ENCODE results near the gene SCAMP4.
"Not testable (repeated sequence)": the region's sequence is repeated elsewhere in the genome, so short reads cannot be mapped to it uniquely, and the experiment has no call there.

SCAMP4 gene

DNA sequence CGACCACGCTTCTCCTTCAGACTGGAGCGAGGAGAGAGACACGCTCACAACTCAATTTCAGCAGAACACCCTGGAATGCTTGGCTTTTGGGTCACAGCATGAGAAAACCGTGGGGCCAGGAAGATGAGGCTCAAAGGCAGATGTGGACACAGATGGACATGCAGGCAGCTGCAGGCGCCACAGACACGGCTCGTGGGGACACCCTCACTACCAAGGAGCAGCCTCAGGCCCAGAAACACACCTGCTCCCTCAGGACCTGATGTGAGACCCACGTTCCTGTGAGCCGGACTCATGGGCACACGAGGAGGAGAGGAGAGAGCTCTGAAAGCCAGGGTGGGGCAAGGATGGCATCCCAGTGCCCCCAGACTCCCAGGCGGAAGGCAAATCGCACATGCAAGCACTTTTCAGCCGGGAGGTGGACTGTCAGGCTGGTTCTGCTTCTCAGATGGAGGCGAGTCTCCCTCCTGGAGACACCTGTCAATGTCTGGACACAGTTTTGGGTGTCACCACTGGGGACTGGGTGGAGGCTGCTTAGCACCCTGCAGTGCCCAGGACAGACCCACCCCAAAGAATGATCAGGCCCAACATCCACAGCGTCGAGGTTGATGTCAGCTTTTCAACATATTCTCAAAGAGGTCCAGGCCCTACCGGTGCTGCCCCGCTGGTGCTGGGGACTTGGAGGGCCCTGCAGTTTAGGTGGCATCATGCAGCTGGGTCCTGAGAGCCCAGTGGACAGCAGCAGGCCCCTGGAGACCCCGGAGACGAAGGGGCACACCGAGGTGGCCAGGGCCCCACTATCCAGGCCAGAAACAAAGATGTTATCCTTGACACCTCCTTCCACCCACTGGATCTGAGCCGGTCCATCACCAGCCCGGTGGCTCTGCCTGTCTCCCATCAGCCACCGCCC lies 22.2 kb upstream of the SCAMP4 start:
- DNase-seq (ENCODE audit: low read depth) = no peak

DNA sequence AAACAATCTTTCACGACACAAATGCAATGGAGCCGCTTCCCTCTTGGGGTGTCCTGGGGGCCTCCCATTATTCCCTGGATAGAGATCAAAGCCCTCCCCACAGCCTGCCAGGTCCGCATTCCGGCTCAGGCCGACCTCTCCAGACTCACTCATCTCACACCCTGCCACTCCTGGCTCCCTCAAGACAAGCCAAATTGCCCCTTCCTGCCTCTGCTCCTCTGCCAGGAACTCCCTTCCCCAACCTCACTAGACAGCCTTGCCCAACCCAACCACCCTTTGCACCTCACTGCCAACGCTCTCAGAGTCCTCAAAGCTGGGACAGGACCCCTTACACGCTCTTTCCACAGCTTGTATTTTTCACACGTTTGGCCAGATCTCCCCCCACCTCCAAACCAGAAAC lies 21.4 kb upstream of the SCAMP4 start:
- DNase-seq (ENCODE audit: low read depth) = no peak

- DNase-seq (ENCODE audit: low read depth) = no peak
Measured at GRCh38 chr19:1884291-1884718, 20.9 kb upstream of the SCAMP4 start.

GRCh38 chr19:1884719-1885334 lies 20.4 kb upstream of the SCAMP4 start:
- no peak for DNase-seq (ENCODE audit: low read depth)

DNA sequence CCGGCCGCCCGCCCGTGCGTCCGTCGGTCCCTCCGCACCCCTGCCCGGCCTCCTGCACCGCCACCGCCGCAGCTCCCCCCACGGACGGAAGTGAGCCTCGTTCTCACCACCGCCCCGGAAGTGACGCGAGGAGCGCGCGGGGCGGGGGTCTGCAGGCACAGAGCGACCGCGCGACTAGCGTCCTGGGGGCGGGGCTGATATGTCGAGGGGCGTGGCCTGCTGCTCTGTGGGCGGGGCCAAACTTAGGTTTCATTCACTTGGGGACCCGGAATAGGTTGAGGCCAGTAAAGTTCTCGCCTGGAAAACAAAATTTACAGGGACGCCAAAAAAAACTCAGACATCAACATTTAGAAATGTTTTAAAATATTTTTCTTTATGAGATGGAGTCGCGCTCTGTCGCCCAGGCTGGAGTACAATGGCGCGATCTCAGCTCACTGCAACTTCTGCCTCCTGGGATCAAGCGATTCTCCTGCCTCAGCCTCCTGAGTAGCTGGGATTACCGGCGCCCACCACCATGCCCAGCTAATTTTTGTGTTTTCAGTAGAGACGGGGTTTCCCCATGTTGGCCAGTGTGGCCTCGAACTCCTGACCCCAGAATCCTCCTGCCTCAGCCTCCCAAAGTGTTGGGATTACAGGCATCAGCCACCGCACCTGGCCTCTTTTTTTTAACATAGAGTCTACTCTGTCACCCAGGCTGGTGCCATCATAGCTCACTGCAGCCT lies 19.6 kb upstream of the SCAMP4 start, which contains the start of gene ABHD17A:
Gene ABHD17A, minus strand, starts transcription at position 99 of the 722 bp plus-strand sequence. CDS start 3,930 bp downstream, outside the sequence.
- DNase-seq (ENCODE audit: low read depth) = peak; percentile 95

DNA sequence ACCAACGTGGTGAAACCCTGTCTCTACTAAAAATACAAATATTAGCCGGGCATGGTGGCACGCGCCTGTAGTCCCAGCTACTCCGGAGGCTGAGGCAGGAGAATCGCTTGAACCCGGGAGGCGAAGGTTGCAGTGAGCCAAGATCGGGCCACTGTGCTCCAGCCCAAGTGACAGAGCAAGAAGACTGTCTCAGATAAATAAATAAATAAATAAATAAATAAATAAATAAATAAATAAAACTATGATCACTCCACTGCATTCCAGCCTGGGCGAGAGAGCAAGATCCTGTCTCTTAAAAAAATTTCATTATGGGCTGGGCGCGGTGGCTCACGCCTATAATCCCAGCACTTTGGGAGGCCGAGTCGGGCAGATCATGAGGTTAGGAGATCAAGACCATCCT lies 18.8 kb upstream of the SCAMP4 start:
- DNase-seq (ENCODE audit: low read depth) = not testable (repeated sequence)

GRCh38 chr19:1888385-1888784 lies 16.8 kb upstream of the SCAMP4 start:
- DNase-seq (ENCODE audit: low read depth) = no peak

DNA sequence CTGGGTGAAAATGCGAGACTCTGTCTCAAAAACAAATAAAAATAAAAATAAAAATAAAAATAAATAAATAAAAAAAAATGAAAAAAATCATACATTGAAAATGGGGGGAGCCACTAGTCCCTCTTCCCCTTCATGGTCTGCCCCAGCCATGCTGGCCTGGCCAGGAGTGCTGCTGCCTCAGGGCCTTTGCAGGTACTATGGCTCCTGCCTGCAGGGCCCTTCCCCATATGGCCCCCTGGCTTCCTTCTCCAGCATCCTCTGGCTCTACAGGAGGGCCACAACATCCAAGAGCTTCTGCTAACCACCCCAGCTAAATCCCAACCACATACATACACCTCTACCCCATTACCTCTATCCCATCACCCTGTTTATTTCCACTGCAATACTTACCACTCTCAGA lies 15.3 kb upstream of the SCAMP4 start:
- DNase-seq (ENCODE audit: low read depth) = no peak

DNA sequence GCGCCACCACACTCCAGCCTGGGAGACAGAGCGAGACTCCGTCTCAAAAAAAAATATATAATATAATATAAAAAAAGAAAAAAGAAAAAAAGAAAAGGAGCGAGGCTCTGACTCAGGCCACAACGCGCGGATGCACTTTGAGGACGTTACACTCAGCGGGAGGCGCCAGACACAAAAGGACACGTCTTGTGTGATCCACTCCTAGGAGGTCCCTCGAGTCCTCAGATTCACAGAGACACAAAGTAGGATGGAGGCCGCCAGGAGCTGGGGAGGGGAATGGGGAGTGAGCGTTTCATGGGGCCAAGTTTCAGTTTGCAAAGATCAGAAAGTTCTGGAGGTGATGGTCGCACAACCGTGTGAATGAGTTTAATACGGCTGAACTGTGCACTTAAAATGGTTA lies 11.4 kb upstream of the SCAMP4 start:
- no peak for DNase-seq (ENCODE audit: low read depth)

DNA sequence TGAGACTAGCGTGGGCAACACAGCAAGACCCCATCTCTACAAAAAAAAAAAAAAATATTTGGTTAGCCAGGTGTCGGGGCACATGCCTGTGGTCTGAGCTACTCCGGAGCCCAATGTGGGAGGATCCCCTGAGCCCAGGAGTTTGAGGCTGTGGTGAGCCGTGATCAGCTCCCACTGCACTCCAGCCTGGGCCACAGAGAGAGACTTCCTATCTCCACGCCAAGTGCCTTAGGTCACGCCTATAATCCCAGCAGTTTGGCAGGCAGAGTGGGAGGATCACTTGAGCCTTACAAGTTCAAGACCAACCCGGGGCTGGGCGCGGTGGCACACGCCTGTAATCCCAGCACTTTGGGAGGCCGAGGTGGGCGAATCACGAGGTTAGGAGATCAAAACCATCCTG lies 8.7 kb upstream of the SCAMP4 start:
- DNase-seq (ENCODE audit: low read depth) = no peak

- no peak for DNase-seq (ENCODE audit: low read depth)
Measured at GRCh38 chr19:1901940-1902404, 3.2 kb upstream of the SCAMP4 start.

DNA sequence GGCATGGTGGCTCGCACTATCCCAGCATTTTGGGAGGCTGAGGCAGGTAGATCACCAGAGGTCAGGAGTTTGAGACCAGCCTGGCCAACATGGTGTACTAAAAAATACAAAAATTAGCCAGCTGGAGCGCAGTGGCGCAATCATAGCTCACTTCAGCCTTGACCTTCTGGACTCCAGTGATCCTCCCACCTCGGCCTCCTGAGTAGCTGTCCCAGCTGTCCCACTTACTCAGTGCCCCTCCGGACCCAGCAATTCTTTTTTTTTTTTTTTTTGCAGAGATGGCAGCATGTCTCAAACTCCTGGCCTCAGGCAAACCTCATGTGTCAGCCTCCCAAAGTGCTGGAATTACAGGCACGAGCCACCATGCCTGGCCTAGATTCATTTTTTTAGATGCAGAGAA lies 2.3 kb upstream of the SCAMP4 start:
- DNase-seq (ENCODE audit: low read depth) = no peak

DNA sequence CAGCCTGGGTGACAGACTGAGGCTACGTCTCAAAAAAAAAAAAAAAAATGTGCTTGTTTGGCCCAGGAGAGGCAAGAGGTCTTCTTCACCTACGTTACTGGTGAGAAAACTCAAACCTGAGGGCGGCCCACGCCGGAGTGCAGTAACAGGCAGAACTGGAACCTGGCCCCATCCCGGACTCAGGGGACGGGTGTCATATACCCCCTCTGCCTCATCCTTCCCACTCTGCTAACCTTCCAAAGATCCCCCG lies 414 bp upstream of the SCAMP4 start:
- no peak for DNase-seq (ENCODE audit: low read depth)

GRCh38 chr19:1905863-1906375 lies 720 bp downstream of the SCAMP4 start:
- DNase-seq (ENCODE audit: low read depth) = no peak

DNA sequence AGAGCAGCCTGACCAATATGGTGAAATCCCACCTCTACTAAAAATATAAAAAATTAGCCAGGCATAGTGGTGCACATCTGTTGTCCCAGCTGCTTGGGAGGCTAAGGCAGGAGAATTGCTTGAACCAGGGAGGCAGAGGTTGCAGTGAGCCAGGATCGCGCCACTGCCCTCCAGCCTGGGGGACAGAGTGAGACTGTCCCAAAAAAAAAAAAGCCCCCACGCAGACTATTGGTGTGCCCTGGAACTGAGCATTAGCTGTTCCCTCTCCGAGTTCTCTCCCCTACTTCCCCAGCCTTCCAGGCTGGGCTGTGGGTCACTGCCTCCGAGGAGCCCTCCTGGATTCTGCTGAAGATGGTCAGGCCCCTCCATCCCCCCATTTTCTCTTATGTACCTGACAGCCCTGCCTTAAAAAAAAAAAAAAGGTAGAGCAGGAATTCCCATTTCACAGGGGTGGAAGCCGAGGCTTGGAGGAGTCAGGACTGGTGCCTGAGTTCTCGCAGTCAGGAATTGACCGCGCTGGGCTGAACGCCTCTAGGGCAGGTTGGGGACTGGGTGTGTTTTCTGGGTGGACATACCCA lies 1.9 kb downstream of the SCAMP4 start:
- DNase-seq (ENCODE audit: low read depth) = no peak

DNA sequence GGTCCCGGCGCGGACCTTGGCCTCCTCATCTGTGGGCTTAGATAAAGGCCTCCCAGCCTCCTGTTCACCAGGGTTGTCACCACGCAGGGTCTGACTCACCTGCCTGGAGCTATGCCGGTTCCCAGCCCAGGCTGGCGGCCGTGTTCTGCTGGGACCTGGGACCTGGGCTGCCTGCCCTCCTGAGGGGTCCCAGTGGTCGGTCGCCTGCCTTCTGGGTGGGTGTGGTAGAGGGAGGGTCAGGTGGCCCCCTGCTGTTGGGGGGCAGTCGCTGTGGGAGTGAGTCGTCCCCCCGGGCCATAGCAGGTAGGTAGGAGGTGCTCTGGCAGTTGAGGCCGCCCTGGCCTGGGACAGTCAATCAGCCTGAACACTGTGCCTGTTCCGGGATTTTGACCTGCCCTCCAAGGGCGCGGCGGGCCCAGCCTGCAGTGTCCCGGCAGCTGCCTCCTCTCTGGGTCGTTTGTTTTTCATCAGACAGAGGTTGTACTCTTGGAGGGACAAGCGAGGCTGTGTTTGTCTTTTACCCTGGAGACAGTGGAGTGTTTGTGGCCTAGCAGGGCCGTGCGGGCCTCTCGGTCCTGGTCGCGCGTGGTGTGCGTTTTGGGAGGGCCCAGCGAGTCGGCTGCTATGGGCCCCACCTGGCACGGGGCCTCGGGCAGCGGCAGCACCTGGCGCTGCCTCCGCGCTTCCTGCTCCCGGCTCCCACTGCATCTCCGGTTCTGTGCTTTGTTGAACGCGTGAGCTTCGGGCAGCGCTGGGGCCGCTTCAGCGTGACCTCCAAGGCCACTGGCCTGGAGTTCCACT lies 2.6 kb downstream of the SCAMP4 start:
- no peak for DNase-seq (ENCODE audit: low read depth)

DNA sequence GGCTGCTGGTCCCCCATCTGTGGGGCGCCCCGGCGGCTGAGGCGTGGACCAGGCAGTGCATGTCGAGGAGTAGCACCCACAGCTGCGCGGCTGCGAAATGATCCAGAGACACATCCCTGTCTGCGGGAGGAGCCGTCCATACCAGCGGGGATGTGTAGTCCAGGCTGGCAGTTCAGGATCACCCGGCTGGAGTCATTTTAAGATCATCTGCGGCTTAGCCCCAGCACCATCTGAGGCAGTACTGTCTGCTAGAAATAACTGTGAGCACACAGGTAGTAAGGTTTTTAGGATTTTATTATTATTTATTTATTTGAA lies 3.1 kb downstream of the SCAMP4 start:
- no peak for DNase-seq (ENCODE audit: low read depth)

DNA sequence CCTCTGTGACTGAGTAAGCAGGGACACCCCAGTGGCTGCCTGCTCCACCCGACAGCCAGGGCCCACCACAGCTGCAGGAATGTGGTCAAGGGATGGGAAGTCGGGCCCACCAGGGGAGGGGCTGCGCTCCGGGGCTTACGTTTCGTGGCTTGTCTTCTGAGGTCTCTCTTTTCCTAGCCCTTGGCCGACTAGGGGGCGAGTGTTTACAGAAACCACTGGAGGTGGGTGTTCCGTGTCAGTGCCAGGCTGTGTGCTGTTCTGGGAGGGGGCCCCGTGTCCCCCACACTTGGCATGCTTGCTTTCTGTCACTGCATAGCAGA lies 4.5 kb downstream of the SCAMP4 start:
- no peak for DNase-seq (ENCODE audit: low read depth)

- no peak for DNase-seq (ENCODE audit: low read depth)
Measured at GRCh38 chr19:1910177-1910576, 5.0 kb downstream of the SCAMP4 start.

- no peak for DNase-seq (ENCODE audit: low read depth)
Measured at GRCh38 chr19:1911098-1911497, 5.9 kb downstream of the SCAMP4 start.

GRCh38 chr19:1911995-1912394 lies 6.8 kb downstream of the SCAMP4 start:
- DNase-seq (ENCODE audit: low read depth) = no peak
